Suprapubic skin (tissue), 3 donors: Measurements from ENCODE around the gene OR10G7.

ENCODE experiments used
- POLR2AphosphoS5 ChIP-seq, 3 donors: sonication (generic); formaldehyde crosslinking; IDR thresholded peaks; one replicate each; pipeline ENCODE4 v1.6.1; 2017; ENCODE audit warnings: antibody characterized with exemption in 3 of 3
- TF ChIP-seq, protein P1 (sequence below), 2 donors: fragments of 200-600 bp in 1 of 2; fragments of 450-650 bp in 1 of 2; sonication (generic) in 1 of 2; IDR thresholded peaks; one replicate each; pipeline ENCODE4 v1.5.1; 2016 to 2019; ENCODE audit warnings: antibody characterized with exemption in 2 of 2, mild to moderate bottlenecking in 1 of 2, moderate library complexity in 1 of 2

DNA sequence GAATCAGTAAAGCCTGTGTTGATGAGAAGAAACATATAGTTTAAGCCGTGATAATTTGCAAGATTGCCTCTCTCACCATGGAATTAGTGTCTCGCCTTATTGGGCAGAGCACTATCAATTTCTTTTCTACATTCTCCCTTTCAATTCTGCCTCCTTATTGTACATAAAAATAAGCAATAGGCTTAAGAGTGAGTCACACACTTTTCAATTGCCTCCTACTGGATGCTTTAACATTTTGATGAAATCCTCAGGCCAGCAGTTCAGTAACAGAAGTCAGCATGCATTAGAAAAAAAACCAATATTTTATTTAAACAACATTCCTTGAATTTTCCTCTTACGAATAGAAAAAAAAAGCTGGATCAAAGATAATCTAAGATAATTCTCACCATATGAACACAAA, 40.4 kb upstream of the OR10G7 start:
- TF ChIP-seq, protein P1, sequence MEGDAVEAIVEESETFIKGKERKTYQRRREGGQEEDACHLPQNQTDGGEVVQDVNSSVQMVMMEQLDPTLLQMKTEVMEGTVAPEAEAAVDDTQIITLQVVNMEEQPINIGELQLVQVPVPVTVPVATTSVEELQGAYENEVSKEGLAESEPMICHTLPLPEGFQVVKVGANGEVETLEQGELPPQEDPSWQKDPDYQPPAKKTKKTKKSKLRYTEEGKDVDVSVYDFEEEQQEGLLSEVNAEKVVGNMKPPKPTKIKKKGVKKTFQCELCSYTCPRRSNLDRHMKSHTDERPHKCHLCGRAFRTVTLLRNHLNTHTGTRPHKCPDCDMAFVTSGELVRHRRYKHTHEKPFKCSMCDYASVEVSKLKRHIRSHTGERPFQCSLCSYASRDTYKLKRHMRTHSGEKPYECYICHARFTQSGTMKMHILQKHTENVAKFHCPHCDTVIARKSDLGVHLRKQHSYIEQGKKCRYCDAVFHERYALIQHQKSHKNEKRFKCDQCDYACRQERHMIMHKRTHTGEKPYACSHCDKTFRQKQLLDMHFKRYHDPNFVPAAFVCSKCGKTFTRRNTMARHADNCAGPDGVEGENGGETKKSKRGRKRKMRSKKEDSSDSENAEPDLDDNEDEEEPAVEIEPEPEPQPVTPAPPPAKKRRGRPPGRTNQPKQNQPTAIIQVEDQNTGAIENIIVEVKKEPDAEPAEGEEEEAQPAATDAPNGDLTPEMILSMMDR (IDR thresholded peaks at IDR 0.05) = no peak
- TF ChIP-seq POLR2AphosphoS5 (IDR thresholded peaks at IDR 0.05) = no peak
